CD4-positive, alpha-beta T cell treated with Interleukin-1 beta for 1 hour (primary cell): ENCODE results near the gene ZNF79.

Experiments
- DNase-seq, 2 donors: peaks; one replicate each; pipeline ENCODE4 v3.0.0-alpha.2; 2020 to 2022

ZNF79 gene

DNA sequence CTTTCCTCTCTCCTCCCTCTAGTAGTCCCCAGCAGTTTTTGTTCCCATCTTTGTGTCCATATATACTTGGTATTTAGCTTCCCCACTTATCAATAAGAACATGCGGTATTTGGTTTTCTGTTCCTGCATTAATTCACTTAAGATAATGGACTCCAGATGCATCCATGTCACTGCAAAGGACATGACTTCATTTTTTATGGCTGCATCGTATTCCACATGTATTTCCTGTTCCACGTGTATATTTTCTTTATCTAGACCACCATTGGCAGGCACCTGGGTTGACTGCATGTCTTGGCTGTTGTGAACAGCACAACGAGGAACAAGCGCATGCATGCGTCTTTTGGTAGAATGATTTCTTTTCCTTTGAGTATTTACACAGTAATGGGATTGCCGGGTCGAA is 6.2 kb downstream of the ZNF79 start:
- no peak for DNase-seq

DNA sequence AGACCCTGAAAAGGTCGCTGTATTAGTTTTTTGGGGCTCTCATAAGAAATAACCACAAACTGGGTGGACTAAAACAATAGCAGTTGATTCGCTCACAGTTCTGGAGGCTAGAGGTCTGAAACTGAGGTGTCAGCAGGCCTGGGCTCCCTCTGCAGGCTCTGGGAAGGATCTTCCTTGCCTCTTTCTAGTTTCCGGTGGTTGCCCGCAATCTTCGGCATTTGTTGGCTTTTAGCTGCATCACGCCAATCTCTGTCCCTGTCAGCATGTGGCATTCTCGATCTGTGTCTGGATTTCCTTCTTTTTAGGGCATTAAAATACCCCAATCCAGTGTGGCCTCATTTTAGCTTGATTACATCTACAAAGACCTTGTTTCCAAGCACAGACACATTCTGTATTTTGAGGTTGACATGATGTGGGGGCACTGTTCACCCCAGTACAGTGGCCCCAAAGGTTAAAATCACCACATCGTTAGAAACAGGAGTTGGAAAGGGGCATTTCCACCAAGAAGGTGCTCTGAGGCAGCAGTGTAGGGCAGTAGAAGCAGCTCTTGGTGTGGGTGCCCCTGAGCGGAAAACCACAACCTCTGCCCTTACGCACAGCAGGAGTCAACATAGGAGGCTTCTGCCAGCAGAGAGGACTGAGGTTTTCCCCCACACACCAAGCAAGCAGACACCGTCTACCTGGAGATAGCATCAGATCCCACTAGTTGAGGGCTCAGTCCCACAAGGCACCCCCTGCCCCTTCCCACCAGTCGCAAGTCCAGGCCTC is 13.5 kb downstream of the ZNF79 start:
- peak; percentile 31 to 33 for DNase-seq

DNA sequence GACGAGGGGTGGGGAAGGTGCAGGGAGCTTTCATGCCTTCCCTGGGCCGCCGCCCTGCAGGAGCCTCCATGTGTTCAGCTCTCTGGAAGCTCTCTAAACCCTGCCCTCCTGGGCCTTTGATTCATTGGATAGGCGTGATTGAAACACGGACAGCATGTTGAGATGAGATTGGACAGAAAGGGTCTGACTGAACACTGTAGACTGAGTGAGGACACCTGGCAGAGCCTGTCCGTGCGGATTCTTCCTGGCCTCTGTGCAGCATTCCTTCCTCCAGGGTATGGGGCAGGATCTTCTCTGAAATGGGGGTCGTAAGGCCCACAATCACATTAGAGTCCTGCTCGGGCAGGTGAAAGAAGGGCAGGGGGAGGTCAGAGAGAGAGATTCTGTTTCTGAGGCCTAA is 14.2 kb downstream of the ZNF79 start:
- DNase-seq = no peak

DNA sequence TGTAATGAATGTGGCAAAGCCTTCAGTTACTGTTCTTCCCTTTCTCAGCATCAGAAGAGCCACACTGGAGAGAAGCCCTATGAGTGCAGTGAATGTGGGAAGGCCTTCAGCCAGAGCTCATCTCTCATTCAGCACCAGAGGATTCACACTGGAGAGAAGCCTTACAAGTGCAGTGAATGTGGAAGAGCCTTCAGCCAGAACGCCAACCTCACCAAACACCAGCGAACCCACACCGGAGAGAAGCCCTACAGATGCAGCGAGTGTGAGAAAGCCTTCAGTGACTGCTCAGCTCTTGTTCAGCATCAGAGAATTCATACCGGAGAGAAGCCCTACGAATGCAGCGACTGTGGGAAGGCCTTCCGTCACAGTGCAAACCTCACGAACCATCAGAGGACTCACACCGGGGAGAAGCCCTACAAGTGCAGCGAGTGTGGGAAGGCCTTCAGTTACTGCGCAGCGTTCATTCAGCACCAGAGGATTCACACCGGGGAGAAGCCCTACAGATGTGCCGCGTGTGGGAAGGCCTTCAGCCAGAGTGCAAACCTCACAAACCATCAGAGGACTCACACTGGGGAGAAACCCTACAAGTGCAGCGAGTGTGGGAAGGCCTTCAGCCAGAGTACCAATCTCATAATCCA is 20.2 kb downstream of the ZNF79 start:
- no peak for DNase-seq

DNA sequence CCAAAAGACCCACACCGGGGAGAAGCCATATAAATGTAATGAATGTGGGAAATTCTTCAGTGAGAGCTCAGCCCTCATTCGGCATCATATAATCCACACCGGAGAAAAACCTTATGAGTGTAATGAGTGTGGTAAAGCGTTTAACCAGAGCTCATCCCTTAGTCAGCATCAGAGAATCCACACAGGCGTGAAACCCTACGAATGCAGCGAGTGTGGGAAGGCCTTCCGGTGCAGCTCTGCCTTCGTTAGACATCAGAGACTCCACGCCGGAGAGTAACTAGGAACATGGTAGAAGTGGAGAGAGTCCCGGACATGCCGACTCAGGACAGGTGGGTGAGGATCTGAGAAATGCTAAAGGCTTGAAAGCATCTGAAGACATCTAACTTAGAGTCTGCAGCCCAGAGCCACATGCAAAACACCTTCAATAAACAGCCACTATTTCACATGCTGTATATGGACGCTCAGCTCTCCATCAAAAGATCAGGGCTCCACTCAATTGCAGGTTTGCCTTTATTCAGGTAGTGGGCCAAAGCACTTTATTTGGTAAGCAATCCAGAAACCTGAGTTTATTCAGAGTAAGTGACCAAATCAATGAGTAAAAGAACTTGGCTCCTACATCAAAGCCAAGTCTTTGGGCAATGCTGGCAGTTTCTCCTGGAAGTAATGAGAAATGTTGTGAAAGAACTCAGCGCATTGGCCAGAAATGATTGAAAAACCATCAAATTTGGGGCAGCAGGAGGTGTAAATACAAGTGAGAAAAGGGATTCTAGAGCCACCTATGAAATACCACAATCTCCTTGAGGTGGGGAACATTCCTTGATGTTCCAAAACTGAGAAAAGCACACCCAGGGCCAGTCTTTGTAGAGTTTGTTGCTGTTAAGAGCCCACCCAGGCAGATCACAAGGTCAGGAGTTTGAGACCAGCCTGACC is 21.0 kb downstream of the ZNF79 start:
- no peak for DNase-seq

DNA sequence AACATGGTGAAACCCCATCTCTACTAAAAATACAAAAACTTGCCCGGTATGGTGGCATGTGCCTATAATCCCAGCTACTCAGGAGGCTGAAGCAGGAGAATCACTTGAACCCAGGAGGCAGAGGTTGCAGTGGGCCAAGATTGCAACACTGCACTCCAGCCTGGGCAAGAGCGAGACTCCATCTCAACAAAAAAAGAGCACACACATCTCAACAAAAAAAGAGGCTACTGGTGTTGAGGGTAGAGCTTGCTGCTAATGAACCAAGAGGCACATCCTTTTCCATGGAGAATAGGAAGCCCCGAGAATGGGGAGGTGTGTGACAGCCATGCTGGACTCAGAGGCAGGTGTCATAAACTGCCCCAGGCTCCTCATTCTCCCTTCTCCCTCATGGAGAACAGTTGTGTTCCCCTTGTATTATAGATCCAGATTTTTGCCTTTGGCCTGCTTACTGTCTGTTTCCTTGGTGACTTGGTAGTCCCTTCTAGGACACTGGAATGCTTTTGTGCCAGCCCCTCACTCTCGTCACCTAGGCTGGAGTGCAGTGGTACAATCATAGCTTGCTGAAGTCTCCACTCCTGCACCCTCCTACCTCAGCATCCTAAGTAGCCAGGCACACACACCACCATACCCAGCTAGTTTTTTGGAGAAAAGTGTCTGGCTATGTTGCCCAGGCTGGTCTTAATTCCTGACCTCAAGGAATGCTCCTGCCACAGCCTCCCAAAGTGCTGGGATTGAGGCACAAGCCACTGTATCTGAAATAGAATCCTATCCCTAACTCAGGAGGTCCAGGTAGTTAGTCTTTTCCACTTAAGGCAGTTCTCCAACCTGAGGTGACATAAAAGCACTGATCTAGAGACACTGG is 21.9 kb downstream of the ZNF79 start:
- DNase-seq = no peak

DNA sequence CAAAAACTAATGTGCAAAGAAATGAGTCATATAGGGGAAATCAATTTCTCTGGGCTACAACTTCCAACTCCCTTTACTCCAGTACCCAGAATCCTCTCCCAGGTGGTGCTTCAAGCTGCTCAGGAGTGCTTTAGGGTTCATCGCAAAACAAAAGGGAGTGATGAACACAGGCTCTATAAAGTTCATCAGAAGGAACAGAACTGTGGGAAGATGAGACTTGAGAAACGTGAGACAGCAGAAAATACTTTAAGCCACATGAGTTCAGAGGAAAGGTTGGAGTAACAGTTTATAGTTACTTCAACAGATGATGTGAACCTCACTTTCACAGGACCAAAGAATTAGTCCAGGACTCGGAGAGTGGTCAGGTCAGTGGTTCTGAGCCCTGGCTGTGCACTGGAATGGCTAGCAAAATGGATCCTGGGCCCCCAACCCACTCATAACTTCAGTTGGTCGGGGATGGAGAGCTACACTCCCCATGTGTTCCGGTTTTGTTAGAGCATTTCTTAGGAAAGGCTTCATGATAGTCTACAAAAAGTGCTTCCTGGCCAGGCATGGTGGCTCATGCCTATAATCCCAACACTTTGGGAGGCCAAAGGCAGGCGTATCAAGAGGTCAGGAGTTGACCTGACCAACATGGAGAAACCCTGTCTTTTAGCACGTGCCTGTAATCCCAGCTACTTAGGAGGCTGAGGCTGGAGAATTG is 22.7 kb downstream of the ZNF79 start:
- no peak for DNase-seq

DNA sequence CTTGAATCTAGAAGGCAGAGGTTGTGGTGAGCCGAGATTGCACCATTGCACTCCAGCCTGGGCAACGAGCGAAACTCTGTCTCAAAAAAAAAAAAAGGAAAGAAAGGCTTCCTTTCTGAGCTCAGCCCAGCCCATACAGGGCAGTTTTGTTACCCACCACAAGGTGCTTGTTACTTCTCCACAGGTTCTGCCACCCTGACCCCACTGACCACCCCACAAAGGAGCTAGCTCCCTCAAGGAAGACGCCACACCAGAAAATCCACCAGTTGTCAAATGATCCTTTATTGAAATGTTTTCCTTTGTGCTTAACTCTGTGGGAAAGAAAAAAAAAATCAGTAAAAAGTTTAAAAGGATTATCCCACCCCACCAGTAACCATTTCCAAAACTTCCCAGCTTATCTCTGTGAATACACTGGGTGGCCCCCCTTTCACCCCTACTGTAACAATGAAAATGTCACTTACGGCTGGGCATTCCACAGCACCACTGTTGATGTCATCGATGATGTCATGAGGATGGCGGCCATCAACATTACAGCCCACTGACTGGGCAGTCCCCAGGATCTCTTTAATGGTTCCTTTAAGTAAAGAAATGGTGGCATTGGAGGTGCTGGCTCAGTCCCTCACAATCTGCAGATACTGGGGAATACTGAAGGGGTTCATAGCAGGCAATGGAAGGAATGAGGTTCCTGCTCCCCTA is 23.4 kb downstream of the ZNF79 start:
- no peak for DNase-seq

DNA sequence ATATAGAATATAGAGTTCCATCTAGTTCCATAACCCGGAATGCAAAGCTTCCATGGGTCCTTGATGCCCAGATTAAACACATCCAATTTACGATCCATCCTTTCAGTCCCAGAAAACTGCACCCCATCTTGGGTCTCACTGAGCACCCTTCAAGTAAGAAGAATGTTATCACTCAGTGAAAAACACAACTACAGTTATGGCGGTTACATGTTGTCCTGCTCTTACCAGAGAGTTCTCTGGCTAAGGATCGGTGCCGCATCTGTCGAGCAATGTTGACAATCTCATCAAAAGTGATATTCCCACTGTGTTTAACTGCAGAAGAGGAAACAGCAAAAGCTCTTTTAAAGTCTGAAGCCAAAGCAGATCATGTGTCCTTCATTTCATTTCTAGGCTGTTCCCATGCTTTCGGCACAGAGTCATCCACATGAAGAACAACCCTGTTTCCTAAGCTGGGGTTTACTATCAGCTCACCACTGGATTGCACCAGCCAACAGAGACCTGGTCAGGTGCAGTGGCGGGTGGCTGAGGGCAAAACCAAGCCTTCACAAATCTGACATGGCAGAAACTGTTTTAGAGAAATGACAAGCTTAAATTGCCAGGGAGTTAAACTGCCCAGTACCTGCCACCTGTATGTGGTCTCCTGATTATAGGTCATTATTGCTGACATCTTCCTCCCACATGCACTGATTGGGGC is 24.1 kb downstream of the ZNF79 start:
- no peak for DNase-seq

DNA sequence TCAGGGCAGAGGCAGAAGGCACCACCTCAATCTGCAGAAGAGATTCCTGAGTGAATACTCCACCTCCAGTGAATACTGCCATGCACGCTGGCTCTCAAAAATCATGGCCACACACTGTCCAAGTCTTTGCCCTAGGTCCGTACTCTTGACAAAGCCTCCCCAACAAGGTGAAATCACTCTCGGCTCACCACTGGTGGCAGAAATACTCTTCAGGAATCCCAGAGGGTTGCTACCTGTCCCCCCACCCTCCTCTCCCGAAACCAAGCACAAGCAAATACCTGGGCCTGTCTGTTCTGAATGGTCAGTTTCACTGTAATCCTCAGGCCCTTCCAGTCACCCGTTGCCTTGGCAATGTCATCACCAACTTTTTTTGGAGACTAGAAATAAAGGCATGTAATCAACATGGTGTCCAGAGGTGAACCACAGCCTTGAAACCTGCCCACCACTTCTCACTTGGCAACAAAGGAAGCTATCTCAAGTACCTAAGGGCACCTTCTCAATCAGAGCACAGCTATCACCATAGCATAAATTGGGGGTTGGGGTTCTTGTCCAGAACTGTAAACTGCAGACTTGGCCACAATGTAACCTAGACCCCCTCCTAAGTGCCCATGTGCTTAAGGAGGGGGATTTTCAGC is 25.3 kb downstream of the ZNF79 start:
- no peak for DNase-seq

DNA sequence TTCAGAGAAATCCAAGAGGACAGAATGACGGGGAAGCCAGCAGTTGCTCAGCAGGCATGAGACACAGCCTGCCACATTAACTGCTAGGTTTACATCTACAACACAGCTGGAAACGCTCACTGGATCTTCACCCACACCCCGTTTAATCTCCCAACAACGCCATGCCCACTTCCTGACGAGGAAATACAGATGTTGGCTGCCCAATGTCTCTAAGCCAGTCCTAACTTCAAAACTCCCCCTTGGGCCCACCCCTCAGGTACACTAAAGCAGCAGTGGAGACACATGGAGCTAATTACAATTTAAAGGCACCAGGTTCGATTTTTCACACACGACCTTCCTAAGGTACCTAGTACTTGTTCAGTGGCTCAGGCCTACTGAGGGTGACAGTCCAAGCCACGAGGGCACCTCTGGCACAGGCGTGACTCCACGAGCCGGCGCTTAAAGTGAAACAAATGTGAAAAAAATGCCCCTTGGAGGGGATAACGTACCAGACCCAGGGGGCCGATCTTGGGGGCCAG is 26.1 kb downstream of the ZNF79 start:
- no peak for DNase-seq

DNA sequence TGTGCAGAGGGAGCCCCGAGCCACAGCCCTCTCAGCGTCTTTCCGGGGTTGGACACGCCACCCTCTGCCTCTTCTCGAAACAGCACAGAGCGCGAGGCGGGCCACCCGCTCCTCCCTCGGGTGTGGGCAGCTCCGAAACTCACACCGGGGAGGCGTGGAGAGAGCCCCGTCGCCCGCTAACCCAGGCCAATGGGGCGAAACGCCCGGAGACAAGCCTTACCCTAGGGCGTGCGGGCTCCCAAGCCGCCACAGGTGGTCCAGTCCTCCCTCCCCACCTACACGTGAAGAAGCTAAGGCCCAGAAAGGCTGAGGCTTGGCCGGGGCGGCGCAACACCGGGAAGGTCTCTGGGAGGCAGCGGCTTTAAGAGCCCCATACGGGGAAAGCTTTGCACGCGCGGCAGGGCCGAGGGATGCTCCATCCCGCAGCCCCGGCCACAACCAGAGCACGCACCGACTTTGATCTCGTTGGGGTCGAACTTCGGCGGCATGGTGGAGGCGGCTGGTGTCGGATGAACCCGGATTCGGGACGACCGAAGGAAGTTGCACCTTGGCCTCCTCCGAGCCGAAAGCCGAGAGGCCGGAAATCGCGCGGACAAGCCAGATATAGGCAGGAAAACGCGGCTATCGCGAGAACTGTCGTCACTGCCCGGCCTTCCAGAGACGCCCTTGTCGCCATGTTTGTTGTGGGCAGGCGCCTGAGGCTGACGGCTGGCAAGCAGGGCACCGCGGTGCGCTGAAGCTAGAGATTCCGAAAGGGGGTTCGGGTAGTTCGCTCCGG is 26.8 kb downstream of the ZNF79 start, which contains the start of the genes LRSAM1 and RPL12:
TSS of gene LRSAM1 (plus strand) at position 681 of the 778 bp plus-strand sequence. CDS start 3,018 bp downstream, outside the sequence.
TSS of gene RPL12 (minus strand) at position 577 of the 778 bp plus-strand sequence. CDS start at position 488, 89 bp downstream.
- peak; percentile 96 to 98 for DNase-seq

DNA sequence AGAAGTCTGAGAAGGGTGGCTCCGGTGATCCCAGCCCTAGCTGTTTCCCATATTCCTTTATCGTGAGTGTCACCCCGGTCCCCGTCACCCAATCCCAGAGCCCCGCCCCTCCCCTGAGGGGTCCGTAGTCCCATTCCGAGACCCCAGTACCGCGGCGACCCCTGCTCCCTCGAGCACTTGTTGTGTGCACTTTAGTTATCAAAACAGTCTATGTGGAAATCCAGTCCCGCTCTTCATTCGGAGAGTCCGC is 27.4 kb downstream of the ZNF79 start:
- no peak for DNase-seq

DNA sequence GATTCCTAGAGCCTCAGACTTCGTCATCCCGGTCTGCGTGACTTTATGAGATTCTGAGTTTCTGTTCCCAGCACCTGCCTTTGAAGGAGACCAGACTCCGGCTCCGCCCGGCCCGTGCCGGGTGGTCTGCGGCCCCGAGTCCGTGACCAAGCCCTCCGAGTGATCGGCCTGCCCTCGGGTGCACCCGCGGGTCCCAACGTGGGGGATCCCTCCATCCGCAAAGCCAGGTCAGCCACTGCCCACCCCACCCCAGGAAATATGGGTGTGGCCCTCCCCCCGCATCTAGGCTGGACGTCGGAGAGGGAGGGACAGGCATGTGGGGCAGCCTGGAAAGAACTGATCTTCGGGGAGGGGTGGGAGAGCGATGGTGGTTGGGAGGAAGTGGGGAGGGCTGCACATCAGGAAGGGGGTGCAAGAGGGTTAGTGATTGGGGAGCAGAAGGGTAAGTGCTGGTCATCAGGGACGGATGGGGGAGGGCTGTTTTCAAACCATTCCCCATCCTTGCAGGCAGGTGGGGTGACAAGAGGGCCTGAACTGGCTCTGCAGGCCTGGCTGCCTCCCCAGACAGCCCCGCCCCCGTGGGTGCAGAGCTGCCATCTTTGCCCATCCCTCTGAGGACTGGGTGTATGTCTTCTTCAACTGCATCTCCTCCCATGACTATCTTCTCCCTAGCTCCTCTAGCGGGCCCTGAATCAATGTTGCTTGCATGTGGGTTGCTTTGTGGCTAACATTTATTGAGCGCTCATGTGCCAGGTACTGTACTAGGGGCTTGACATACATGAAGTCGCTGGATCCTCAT is 27.9 kb downstream of the ZNF79 start:
- DNase-seq = peak; percentile 43 to 45

DNA sequence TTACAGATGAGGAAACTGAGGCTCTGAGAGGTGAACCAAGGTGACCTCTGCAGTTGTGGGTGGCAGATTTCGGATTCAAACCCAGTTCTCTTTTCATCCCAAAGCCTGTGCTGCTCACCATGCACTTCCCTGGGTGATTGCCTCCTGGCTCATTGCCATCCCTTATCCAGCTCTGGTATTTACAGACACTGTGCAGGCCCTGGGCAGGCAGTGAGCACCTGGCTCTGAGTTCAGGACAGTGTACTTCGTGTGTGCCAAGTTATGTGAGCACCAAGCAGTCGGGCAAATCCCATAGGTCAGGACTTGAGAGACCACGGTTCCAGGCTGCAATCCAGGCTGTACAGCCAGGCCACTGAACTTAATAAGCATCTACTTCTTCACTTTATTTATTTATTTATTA is 28.5 kb downstream of the ZNF79 start:
- no peak for DNase-seq

DNA sequence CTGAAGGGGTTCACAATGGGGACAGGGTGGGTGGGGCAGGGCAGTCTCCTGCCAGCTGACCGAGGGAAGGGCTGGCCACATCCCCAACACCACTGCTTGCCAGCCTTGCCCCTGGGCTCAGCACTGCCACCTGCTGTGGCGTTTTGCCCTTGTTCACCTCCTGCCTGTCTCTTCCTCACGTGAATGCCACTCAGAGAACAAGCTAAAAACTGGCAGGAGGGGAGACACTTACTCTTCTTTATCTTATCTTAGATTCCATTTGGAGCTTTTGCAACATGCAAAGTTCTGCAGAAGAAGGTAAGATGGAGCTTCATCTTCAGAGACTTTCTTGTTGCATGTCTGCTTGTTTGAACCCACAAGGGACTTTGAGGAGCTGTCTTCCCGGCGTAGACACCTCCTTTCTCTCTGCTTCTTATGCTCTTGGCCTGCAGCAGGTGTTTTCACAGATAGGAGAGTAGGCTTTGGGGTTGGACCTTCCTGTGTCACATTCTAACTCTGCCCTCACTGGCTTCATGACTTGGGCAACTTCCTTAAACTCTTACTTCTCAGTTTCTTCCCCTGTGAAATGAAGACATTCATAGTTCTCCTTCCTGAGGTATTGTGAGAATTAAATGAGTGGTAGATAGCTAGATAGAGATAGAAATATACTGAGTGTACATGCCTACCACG is 31.3 kb downstream of the ZNF79 start:
- DNase-seq = peak; percentile 21 to 35

DNA sequence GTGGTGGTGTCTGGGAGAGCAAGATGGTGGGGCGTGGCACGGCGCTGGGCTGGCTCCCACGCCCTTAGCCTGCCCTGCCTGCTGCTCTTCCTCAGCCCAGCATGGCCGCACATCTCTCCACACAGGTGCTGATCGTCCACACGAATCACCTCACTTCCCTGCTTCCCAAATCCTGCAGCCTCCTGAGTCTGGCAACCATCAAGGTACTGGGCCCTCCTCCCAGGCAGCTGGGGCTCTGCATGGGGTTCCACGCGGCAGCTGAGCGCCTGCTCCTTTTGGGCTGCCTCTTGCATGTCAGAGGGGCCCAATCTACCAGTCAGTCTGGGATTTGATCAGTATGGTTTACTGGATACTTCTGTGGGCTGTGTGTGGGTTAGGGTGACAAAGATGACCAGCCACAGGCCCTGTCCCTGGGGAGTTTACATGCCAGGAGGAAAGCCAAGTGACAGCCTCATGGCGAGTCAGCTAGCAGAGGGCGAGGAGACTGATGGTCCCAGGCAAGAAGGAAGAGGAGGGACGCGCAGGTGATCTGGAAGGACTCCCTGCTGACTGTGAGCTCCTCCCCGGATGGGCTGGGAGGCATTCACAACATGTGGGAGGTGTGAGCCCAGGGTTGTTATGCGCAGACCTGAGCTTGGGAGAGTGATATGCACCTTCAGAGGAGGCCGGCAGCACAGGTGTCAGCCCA is 33.2 kb downstream of the ZNF79 start:
- DNase-seq = no peak
